GM18861 (cell line): ENCODE results near the gene MYB.
A peak's percentile ranks its signal among the peaks of the same experiment; 100 is the strongest.

Experiments used
- ATAC-seq: cut with Tn5 transposase; IDR thresholded peaks from one replicate; pipeline ENCODE4 v1.9.1; 2021; ENCODE audit not compliant: unreplicated experiment

The MYB gene

GRCh38 chr6:135187372-135187771 lies 6.3 kb downstream of the MYB start:
- ATAC-seq, result no peak

DNA sequence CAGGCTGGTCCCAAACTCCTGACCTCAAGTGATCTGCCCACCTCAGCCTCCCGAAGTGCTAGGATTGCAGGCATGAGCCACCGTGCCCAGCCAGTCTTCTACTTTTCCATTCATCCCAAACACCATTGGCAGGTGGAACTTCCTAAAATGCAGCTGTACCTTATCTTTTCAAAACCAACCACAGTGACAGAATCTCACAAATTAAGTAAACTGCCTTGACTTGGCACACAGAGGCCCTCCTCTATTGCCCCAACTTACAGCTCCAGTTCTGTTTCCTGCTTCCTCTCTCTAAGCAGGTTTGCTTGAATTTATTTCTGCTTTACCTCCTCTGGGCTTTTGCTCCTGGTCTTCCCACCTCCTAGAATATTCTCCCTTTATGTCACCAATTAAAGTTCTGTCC lies 7.6 kb downstream of the MYB start:
- no peak for ATAC-seq

DNA sequence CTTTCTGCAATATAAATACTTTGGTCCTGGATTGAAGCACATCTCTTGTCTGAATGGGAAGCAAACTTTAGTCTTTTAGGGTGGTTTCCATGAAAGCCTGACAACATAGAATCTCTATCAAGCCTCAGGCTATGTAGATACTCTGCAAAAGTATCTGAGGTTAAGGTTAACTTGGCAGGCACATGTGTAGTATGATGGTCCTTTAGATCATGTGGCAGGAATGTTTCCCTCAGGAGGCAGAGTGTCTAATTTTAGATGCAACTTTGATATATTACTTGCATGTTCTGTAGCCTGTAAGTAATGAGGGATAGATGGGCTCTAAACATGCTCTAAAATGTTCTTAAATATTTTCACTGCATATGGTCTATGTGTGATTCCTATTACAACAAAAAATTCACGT lies 8.2 kb downstream of the MYB start:
- ATAC-seq, result no peak

DNA sequence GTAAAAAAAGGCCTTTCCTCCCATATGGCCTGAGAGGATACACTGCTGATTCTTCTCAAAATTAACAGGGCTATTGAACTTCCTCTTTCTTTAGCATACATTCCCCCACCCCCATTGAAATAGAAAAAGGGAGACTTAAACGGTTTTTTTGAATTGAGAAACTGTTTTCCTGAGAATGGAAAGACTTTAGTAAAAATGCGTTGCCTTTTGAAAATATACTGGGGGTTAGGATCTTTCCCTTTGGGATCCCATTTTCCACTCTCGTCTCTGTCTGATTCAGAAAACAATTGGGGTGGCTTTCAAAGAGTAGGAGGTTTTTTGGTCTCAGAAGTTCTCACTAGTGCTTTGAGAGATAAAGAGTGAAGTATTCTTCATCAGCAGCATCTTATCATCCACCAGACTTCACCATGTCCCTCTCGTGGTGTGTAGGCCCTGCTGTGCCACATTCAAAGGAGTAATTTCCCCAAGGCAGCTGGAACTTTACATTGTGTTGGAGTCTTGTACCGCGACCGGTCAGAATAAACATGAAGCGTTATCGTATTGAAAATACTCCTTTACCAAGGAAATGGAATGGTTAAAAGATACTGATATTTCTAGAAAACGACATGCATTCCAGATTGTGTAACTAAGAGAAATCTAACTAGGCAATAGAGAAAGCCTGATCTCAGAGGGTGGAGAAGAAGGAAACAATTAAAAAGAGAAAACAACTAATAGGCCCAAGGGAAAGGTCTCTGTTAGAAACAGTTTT lies 10.6 kb downstream of the MYB start:
- no peak for ATAC-seq

DNA sequence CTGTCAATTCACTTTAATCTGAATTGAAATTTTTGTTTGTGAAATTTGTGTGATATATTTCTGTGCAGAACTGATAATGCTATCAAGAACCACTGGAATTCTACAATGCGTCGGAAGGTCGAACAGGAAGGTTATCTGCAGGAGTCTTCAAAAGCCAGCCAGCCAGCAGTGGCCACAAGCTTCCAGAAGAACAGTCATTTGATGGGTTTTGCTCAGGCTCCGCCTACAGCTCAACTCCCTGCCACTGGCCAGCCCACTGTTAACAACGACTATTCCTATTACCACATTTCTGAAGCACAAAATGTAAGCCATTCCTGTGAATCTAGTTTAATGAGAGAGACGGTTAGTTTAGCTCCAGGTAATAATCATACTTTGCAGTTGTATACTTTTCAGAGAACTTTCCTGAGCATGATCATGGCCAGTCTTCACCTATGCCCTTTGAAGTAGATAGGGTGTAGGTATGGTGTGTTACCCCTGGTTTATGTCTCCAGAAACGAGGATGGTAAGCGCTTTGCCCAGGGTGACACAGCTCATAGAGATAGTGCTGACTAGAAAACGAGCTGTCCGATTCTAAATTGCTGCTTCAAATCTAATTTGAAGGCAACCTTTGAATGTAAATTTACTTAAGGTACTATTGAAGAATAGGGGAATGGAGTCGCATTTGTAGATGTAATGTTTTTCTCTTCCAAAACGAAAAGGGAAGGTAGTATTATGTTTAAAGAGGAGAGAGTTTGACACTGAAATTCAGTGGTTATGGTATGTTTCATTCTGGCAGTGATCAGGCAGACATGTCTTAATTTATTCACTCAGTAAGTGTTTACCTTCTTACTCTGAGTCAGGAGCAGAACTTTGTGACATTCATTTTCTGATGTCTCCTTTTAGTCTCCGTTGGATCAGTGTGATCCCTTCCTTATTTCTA lies 11.4 kb downstream of the MYB start:
- ATAC-seq, result no peak

GRCh38 chr6:135193221-135193620 lies 12.1 kb downstream of the MYB start:
- ATAC-seq, result no peak

DNA sequence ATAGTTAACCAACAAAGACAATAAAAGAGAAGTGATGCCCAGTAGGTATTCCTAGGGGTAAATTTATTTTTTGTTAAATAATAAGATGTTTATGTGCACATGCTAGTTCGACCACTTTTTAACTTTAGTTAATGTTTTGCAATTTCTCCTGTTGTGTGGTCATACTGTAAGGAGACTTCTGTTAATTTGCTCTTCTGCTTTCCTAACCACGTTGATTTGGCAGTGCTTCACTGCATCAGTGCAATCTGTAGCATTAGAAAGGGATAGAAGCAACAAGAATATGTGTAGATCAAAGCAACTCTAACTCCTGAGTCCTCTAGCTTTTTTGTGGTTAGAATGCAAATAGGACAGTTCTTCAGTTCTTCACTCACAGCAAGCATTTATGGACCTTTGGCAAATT lies 13.9 kb downstream of the MYB start:
- ATAC-seq, result no peak

- no peak for ATAC-seq
Observed at GRCh38 chr6:135195522-135195921, 14.4 kb downstream of the MYB start.

GRCh38 chr6:135196739-135197510 lies 15.8 kb downstream of the MYB start:
- peak; percentile 46 for ATAC-seq

DNA sequence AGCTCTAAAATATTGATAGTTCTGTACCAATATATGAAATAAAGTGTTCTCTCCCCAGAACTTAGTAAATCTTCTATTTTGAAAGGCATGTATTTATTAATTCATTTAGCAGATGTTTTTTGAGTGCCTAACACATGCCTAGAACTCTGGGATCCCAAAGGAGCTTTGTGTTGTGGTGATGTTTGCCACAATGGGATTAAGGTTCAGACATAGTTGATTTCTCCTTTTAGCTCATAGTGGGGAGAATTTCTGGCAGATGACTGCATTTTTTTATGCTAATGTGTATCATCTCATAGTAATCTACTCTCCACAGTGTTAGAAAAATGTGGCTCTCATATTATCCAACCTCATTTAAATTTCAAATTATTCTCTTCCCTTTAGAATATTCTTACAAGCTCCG lies 21.7 kb downstream of the MYB start:
- no peak for ATAC-seq

- ATAC-seq, result no peak
Observed at GRCh38 chr6:135204951-135205350, 23.8 kb downstream of the MYB start.

DNA sequence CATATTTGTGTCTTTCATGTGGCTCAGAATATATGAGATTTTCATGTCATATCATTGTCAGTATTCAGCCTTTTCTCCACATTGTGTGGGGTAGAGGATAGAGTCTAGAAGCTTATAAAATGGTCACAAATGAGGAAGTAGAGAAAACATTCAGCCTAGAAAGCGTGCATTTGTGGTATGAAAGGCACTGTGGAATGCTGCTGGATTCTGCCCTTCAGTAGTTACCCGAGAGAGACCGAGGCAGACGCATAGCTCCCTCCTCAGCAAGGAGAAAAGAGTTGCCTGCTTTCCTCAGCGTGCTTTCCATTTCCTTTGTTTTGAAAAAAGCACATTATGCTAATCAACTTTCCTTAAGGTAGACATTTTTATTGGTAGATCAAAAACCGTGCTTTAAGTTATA lies 28.7 kb downstream of the MYB start:
- no peak for ATAC-seq

DNA sequence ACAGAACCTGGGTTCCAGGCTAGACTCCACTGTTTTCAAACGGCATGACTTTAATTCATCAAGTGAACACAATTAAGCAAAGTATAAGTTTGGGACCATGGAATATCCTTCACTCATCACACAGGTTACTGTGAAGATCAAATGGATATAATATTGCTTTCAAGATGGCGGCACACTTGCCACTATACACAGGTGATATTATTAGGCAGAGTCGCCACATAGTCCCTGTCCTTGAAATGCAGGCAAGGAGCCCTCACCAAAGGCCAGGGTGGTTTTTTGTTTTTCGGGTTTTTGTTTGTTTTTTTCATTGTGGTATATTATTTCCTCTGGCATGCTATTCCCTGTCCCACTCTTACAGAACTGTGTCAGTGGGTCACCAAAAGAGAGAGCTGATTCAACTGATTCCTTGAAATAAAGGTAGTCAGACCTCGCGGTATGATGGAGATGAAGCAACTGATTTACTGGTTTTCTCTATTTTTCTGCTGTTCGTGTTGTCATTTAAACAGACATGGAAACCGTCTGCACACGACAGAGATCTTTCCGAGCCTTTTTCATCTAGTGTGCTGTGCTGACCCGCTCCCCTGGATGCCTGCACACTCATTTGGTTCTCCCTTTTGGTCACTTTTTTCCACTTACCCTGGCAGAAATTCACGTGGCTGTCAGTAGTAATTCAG lies 29.7 kb downstream of the MYB start:
- no peak for ATAC-seq

GRCh38 chr6:135211306-135211702 lies 30.2 kb downstream of the MYB start:
- no peak for ATAC-seq

DNA sequence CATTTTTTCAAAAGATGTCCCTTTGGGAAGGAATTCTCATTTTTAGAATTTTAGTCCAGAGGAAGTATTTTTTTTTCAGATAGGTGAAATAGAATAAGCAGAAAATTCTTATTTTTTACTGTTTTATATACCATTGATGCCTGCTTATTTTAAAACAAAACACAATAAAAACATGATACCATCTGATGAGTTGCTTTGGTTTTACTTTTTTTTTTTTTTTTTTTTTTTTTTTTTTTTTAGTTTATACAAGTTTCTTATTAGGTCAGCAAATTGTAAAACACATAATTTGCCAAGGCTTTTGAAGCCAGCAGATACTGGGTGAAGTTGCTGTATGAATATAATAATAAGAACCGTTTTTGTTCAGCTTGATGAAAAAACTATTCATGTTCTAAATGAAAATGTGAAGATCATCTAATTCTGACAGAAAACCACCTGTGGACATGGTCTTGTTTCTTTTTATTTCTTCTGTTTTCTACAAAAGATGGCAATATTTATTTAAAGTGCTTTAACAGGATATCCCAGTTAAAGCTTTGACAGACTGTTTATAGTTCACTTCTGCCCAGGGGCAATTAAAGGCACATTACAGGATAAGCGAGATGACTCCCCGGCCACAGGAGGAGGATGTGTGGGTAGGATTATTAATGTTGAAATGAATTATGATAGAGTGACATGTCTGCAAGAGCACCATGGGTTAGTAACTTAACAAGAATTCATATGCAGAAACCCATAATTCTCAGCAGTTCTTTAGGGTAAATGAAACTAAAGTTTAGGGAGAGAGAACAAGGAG lies 31.1 kb downstream of the MYB start:
- ATAC-seq, result no peak

DNA sequence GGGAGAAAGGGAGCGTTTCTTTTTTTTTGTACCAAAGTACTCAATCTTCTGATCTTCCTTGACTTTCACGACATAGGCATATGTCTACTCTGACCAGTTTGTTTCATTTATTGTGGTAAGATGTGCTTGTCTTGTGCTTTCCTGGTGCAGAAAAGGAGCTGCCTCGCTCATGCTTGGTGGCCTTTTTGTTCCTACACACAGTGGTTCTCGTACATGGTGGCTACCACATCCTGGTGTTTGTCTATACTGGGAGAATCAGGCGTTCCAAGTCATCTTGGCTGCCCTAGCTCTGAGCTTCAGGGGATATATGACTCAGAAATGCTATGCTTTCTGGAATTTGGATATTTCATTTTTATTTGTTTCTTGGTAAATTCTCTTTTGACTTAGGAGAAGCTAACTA lies 31.8 kb downstream of the MYB start:
- ATAC-seq, result no peak

DNA sequence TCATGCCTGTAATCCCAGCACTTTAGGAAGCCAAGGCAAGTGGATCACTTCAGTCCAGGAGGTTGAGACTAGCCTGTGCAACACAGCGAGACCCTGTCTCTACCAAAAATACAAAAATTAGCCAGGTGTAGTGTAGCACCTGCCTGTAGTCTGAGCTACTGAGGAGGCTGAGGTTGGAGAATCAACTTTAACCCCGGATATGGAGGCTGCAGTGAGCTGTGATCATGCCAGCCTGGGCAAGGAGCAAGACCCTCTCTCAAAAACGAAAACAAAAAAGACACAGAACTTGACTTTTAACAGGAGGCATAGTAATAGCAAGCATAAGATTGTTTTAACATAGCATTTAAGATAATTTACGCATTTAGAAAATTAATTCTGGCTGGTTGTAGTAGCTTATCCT lies 32.5 kb downstream of the MYB start:
- no peak for ATAC-seq

DNA sequence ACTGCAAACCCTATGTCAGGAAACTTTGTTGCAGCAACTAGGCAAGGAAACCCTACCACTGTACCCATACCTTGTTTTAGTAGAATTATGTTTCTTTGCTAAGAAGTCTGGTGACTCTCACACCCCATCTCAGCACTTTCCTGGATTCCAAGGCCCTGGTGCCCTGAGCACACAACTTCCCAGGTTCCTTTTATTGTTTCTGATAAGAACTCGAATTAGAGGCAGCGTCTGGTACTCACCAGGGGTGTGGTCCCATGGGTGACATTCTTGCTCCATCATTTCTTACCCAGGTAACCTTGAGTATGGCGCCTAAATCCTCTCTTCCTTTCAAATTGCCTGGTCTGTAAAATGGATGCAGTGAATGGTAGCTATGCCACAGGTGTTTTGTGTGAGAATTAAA lies 34.1 kb downstream of the MYB start:
- ATAC-seq, result no peak

GRCh38 chr6:135215563-135215962 lies 34.5 kb downstream of the MYB start:
- no peak for ATAC-seq

DNA sequence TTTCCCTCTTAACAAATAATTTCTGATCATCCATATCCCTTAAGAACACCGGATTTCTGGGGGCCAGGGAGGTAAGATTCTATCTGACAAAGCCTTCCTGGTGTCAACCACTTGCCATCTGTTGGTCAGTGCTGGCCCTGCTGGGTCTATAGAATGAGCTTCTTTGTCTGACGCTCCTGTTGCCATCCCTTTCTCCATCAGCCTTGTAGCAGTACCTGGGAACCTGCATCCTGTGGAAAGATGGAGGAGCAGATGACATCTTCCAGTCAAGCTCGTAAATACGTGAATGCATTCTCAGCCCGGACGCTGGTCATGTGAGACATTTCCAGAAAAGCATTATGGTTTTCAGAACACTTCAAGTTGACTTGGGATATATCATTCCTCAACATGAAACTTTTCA lies 36.6 kb downstream of the MYB start:
- no peak for ATAC-seq
